NT2/D1 (cell line): Measurements from ENCODE around the gene ZNF778.

Source experiments
- DNase-seq: peaks from one replicate; pipeline ENCODE4 v3.0.0-alpha.2; 2011; ENCODE audit warnings: low read depth, low spot score
- H3K27me3 ChIP-seq: 2 replicates; pipeline ENCODE4 v1.6.0; 2011; ENCODE audit warnings: mild to moderate bottlenecking; ENCODE audit not compliant: insufficient read length, insufficient read depth
- H3K36me3 ChIP-seq: 2 replicates; pipeline ENCODE4 v1.6.1; 2011; ENCODE audit warnings: mild to moderate bottlenecking, low read length, mixed read lengths; ENCODE audit not compliant: insufficient read depth, insufficient read length
- H3K4me1 ChIP-seq: 2 replicates; pipeline ENCODE4 v1.5.1; 2011; ENCODE audit not compliant: insufficient read depth, insufficient read length
- H3K4me3 ChIP-seq: 2 replicates; pipeline ENCODE4 v1.5.1; 2011; ENCODE audit warnings: low read depth; ENCODE audit not compliant: insufficient read length
- H3K9ac ChIP-seq: 2 replicates; pipeline ENCODE4 v1.6.0; 2011; ENCODE audit warnings: low read depth; ENCODE audit not compliant: insufficient read length
- H3K9me3 ChIP-seq: 2 replicates; pipeline ENCODE4 v1.5.1; 2011; ENCODE audit warnings: mild to moderate bottlenecking, low read length; ENCODE audit not compliant: insufficient read depth
- SUZ12 ChIP-seq: IDR thresholded peaks from 2 replicates; pipeline ENCODE4 v1.6.1; 2011; ENCODE audit not compliant: insufficient read length, insufficient read depth; ENCODE audit errors: extremely low read depth
- YY1 ChIP-seq: IDR thresholded peaks from 2 replicates; pipeline ENCODE4 v1.6.1; 2011; ENCODE audit not compliant: insufficient read length, insufficient read depth
- ZNF274 ChIP-seq: IDR thresholded peaks from 2 replicates; pipeline ENCODE4 v1.6.1; 2011; ENCODE audit warnings: mild to moderate bottlenecking, low read depth, low read length

Gene ZNF778

GRCh38 chr16:89274561-89275283, 57.2 kb downstream of the ZNF778 start:
- H3K36me3 ChIP-seq: peaks cover 88% of the 10 kb centered on the region
- no peaks in the 10 kb centered on the region for H3K9me3 ChIP-seq
- no peak for DNase-seq
- H3K4me3 ChIP-seq: no peak overlapping the region
- no peaks in the 10 kb centered on the region for H3K27me3 ChIP-seq
- no peak overlapping the region for H3K9ac ChIP-seq
- TF ChIP-seq YY1: no peak
- no peak for TF ChIP-seq ZNF274
- TF ChIP-seq SUZ12: no peak
- H3K4me1 ChIP-seq: peaks cover 11% of the 10 kb centered on the region

GRCh38 chr16:89275284-89275584, 57.7 kb downstream of the ZNF778 start:
- no peak overlapping the region for H3K9ac ChIP-seq
- no peaks in the 10 kb centered on the region for H3K27me3 ChIP-seq
- H3K4me3 ChIP-seq: no peak overlapping the region
- TF ChIP-seq SUZ12 (no peak), YY1 (no peak), ZNF274 (no peak)
- DNase-seq: no peak
- H3K36me3 ChIP-seq: peaks cover 88% of the 10 kb centered on the region
- no peaks in the 10 kb centered on the region for H3K9me3 ChIP-seq
- peaks cover 9% of the 10 kb centered on the region for H3K4me1 ChIP-seq

- H3K9ac ChIP-seq: no peak overlapping the region
- DNase-seq: no peak
- H3K4me1 ChIP-seq: peaks cover 9% of the 10 kb centered on the region
- no peaks in the 10 kb centered on the region for H3K9me3 ChIP-seq
- no peaks in the 10 kb centered on the region for H3K27me3 ChIP-seq
- peaks cover 88% of the 10 kb centered on the region for H3K36me3 ChIP-seq
- no peak for TF ChIP-seq SUZ12
- no peak for TF ChIP-seq YY1
- TF ChIP-seq ZNF274: no peak
- H3K4me3 ChIP-seq: no peak overlapping the region
Observed at GRCh38 chr16:89275837-89276720, 58.6 kb downstream of the ZNF778 start.

DNA sequence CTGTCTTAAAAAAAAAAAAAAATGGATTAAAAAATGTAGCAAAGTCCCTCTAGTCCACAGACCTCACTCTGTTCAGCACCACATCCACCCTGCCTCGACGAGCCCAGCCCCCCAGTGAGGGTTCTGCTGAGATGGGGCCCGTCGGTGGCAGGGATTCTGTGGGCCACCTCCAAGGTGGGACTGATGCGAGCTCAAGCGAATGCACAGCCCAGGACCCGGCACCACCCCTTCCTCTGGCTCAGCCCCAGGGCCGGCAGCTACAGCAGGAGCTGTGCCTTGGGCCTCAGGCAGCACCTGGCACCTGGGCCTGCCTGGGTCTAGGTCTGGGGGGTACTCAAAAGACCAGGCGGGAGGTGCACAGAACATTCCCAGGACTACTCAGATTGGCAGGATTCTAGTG, 59.5 kb downstream of the ZNF778 start:
- no peak for DNase-seq
- no peak overlapping the region for H3K9ac ChIP-seq
- no peaks in the 10 kb centered on the region for H3K27me3 ChIP-seq
- H3K4me3 ChIP-seq: no peak overlapping the region
- H3K36me3 ChIP-seq: peaks cover 89% of the 10 kb centered on the region
- no peak for TF ChIP-seq YY1
- no peak for TF ChIP-seq ZNF274
- TF ChIP-seq SUZ12: no peak
- H3K9me3 ChIP-seq: no peaks in the 10 kb centered on the region
- peaks cover 9% of the 10 kb centered on the region for H3K4me1 ChIP-seq

DNA sequence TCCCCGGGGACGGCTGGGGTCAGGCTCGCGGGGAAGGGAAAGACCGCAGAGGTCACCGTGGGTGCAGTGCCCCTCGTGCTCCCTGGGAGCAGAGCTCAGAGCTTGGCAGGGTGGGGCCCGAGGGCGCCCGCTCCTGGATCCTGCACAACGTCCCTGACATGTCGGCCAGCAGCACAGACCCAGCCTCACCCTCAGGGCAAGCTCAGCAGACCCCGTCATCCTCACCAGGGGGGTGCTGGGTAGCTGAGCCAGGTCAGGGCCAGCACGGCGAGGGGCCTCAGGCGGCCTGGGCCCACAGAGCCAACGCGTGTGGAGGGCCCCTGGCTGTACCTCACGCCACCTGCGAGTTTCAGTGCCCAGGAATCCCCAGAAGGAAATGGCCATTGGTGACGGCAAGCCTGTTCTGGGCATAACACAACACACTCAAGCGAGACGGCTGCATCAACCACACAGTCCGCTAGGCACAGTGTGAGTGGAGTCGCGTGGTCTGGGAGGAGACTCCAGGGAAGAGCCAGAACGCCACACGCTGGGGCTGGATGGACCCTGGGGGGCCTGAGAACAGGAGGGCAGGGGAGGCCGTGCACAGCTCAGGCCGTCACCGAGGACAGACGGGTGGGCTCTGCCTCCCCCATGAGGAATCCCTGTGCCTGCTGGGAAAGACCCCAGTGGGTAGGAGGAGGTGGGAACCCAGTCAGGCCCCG, 60.3 kb downstream of the ZNF778 start:
- no peaks in the 10 kb centered on the region for H3K27me3 ChIP-seq
- no peak for TF ChIP-seq ZNF274
- TF ChIP-seq YY1: no peak
- TF ChIP-seq SUZ12: no peak
- H3K4me1 ChIP-seq: peaks cover 9% of the 10 kb centered on the region
- H3K9me3 ChIP-seq: no peaks in the 10 kb centered on the region
- H3K4me3 ChIP-seq: no peak overlapping the region
- H3K36me3 ChIP-seq: peaks cover 90% of the 10 kb centered on the region
- H3K9ac ChIP-seq: no peak overlapping the region
- no peak for DNase-seq

DNA sequence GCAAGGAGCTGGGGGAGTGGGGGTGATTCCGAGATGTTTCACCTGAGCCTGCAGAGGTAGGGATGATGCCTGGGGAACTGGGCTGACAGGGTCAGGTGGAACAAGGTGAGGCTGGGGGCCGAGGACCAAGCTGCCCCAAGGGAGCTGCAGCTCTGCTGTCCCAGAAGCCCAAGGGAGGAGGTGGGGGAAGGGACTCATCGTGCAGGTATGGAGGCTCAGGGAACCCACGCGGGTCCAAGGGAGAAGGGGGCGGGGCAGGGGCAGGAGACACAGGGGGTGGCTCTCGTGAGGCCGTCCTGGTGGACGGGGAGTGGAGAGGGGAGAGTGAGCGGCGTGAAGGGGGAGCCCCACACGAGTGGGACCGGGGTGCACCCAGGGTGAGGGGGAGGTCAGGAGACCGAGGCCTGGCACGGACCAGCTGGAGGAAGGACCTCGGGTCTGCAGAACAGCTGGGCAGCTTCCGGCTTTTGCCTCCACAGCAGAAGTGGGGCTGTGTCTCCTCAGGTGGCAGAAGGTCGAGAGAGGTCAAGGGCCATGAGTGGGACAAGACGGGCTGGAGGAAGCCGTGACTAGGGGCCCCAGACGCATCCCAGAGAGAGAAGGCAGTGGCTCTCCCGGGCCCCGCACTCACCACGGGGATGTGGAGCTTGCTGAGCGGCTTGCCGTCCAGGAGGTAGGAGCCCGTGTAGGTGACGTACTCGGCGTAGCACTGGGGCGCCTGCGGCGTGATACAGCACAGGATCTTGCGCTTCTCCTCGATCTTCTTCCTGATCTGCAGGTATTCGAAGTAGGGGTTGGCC, 61.1 kb downstream of the ZNF778 start:
- no peak for TF ChIP-seq SUZ12
- no peak for TF ChIP-seq ZNF274
- no peak for TF ChIP-seq YY1
- Histone ChIP-seq H3K9ac (no peak overlapping the region), H3K4me1 (peaks cover 9% of the 10 kb centered on the region), H3K27me3 (no peaks in the 10 kb centered on the region), H3K4me3 (no peak overlapping the region), H3K9me3 (no peaks in the 10 kb centered on the region), H3K36me3 (peaks cover 92% of the 10 kb centered on the region)
- DNase-seq: no peak
